Activated CD8-positive, alpha-beta memory T cell treated with anti-CD3 and anti-CD28 coated beads, Interleukin-2, amount 50 U/mL, for 24 hours (primary cell): ENCODE data around the gene PBX2.
"Not testable (repeated sequence)": the region's sequence is repeated elsewhere in the genome, so short reads cannot be mapped to it uniquely, and the experiment has no call there.

Experiments used
- DNase-seq: peaks from one replicate; pipeline ENCODE4 v3.0.0-alpha.2; 2020; ENCODE audit errors: extremely low read depth

PBX2 gene

DNA sequence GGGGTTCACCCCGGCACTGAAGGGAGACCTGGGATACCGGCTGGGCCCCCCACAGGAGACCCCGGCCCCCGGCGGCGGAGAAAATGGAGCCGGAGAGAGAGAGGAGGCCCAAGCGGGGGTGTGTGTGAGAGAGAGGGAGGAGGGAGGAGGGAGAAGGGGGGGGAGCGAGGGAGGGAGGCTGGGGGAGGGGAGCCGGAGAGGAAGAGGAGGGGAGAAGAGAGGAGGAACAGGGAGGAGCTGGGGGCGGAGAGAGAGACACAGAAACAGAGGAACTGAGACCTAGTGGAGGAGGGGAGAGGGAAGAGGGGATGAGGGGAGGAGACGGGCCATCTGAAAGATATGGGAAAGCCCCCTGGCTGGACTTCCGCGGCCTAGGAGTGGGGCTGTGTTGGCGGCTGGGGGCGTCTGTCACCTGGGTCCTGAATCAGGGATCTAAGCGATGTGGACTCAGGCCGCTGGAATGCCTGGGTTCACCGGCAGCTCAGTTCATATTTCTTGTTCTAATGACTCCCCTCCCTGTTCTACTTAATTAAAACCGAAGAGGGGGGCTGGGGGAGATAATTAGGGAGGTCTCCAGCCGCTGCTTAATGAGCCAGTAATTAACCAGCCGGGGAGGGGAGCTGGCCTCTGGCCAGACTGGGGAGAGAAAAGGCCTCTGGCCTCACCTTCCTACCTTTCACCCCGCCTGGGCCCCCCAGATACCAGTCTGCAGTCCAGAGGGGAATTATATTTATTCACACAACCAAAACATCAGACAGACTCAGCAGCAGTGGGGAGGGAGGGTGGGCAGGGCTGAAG is at the start of gene PBX2:
Gene PBX2, minus strand, starts transcription at position 149 of the 798 bp plus-strand sequence. CDS start 287 bp downstream, outside the sequence.
- no peak for DNase-seq

GRCh38 chr6:32239462-32239861 is 49.5 kb upstream of the PBX2 start:
- DNase-seq: no peak

- no peak for DNase-seq
These were observed 44.9 kb upstream of the PBX2 start for GRCh38 chr6:32234934-32235333.

DNA sequence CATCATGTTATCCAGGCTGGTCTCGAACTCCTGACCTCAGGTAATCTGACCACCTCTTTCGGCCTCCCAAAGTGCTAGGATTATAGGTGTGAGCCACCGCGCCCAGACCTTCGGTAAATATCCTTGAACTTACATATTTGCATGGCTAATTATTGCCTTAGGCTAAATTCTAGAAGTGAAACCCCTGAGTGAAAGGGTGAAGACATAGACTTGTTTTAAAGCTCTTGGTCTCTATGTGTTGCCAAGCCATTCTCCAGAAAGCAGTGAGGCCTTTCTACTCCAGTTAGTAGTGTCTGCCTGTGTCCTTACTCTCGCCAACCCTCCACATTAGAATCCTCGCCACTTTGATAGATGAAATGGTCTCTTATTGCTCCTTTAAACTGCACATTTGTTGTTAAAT is 36.4 kb upstream of the PBX2 start:
- no peak for DNase-seq

DNA sequence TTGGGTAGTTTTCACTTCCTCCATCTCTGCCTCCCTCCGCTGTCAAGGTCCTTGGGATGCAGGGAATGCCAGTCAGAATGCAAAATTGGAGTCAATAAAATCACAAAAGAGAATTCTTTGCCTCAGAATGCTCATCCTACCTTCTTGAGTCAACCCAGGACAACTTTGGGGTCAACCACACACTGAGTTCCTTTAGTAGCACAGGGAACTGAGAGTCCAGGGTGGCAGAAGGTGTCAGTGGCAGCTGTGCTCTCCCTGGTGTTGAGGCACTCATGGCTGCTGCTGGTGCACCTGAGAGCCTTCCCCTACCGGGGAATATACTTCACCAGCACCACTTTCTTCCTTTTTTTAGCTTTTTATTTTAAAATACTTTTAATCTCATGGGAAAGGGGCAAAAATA is 34.7 kb upstream of the PBX2 start:
- DNase-seq: no peak

DNA sequence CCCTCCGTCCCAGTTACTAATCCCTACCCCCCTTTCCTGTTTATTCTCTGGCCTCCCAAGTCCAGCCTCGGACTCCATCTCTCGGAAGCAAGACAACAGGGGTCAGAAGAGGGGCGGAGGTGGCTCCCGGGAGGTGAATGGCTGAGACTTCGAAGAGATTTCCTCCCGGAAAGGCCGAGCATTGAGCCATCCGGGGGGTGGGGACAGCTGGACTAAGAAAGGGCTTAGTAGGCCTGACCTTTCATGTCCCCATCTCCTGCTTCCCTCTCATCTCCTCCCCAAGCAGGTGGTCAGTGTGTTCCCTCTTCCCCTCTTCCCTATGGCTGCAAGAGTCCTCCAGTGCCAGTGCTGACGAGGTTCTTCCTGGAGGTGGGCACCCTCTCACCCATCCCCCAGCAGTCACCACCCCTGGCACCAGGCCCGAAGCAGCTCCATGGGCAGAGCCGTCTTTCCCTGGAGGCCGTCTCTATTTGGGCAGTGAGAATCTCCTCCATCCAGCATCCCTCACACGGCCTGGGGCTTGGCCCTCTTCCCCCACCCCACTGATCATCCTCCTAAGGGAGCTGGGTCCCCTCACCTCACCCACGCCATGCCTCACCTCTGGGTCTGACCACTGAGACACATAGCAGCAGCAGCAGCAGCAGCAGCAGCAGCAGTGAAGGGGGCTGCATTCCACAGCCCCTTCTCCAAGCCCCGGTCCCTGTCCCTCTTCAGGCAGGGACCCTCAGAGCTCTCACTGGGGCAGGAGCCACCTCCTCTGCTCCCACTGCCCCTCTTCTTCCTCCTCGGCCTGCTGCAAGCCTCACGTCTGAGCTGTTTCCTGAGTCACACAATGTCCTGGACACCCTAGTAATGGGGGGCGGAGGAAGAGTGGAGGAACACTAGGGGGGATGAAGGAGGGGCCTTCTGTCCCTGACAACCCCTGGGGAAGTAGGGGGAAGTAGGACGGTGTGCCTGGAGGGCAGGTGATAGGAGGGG is 33.5 kb upstream of the PBX2 start, which contains the start of gene NOTCH4:
Gene NOTCH4, minus strand, starts transcription at position 810 of the 978 bp plus-strand sequence. Its CDS starts 139 bp downstream, at position 671.
- DNase-seq: no peak

GRCh38 chr6:32222333-32223230 is 32.6 kb upstream of the PBX2 start:
- DNase-seq: no peak

GRCh38 chr6:32220021-32220420 is 30.0 kb upstream of the PBX2 start:
- DNase-seq: no peak

DNA sequence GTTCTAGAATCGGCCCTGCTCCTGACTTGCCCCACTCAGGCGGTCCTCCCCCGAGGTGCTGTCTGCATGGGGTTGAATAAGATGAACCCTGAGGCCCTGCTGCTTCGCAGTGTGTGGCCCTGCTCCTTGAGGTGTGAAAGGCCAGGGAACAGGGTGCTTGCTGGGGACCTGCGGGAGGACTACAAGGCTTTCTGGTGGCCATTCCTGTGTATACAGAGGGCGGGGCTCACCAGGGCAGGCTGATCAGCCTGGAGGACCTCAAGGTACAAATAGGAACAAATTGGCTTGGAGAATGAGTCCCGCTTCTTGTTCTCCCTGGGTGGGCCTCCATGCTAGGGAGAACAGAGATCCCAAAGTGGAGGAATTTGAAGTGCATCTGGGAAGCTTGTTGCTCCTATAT is 28.2 kb upstream of the PBX2 start:
- no peak for DNase-seq

- no peak for DNase-seq
These were observed 27.0 kb upstream of the PBX2 start for GRCh38 chr6:32216998-32217397.

DNA sequence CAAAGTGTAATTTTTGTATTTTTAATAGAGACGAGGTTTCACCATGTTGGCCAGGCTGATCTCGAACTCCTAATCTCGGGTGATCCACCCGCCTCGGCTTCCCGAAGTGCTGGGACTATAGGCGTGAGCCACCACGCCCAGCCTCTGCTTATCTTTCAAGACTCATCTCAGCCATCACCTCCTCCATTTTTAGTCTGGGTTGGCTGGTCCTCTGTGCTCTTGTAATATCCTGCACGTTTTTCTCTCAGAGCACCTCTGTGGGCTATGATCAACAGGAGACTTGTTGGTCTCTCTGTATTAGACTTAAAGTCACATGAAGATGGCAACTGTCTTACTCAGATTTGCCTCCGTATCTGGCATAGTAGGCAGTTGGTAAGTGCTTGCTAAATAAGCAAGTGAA is 26.3 kb upstream of the PBX2 start:
- DNase-seq: no peak

GRCh38 chr6:32215617-32216016 is 25.6 kb upstream of the PBX2 start:
- DNase-seq: no peak

- DNase-seq: no peak
These were observed 24.1 kb upstream of the PBX2 start for GRCh38 chr6:32214126-32214525.

GRCh38 chr6:32213649-32214048 is 23.6 kb upstream of the PBX2 start:
- DNase-seq: no peak

GRCh38 chr6:32212076-32212760 is 22.2 kb upstream of the PBX2 start:
- no peak for DNase-seq

- not testable (repeated sequence) for DNase-seq
These were observed 21.4 kb upstream of the PBX2 start for GRCh38 chr6:32211432-32211831.

DNA sequence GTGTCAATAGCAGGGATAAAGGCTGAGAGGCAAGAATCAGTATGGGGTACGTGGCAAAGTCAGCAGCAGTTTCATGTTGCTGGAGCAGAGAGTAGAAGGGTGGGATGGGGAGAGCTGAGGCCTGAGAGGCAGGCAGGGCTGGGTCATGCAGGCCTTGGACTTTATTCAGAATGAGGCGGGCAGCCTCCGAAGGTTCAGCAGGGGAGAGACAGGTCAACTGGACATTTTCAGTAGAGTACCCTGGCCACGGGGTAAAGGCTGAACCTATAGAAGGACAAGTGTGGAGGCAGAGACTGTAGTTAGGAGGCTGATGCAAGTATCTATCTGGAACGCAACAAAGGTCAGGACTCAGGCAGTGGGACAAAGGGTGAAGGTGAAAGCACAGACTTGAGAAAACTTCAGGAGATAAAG is 20.2 kb upstream of the PBX2 start:
- DNase-seq: no peak

GRCh38 chr6:32208996-32209395 is 19.0 kb upstream of the PBX2 start:
- no peak for DNase-seq

DNA sequence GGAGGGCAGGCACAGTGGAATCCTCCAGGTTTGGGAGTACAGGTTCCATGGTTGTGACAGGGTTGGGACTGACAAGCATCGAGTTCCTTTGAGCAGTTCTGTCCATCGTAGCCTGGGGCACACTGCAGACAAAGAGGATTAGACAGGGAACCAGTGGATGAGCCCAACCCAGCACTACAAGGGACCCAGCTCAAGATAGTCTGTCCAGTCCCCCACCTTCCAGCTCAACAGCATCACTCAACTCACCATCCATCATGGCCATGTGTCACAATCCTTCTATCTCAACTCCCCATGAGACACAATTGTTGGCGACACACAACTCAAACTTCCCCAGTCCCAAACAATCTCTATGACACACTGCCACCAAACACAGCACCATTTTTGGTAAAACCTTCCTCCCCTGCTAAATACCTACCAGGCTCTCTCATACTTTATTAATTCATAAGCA is 14.3 kb upstream of the PBX2 start:
- DNase-seq: no peak

- no peak for DNase-seq
These were observed 13.6 kb upstream of the PBX2 start for GRCh38 chr6:32203426-32204267.
